ENCODE measurements around the gene DPH5.

DNA sequence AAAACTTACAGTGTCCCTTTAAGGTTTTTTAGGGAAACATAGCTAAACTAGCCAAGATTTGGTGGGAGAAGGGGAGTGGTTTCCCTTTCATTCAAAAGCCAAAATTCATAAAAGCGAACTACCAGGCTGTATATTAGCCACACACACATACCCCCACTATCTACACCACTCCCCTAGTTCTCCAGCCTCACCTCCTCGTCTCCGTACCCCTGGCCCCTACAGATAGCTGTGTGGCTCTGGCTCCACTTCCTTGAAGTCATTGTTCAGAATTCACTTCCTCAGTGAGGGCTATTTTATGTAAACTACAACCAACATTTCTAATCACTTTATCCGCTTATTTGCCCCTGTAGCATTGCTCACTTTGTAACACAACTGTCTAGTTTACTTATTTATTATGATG lies 5.3 kb upstream of the DPH5 start:
- TF ChIP-seq, protein P1, sequence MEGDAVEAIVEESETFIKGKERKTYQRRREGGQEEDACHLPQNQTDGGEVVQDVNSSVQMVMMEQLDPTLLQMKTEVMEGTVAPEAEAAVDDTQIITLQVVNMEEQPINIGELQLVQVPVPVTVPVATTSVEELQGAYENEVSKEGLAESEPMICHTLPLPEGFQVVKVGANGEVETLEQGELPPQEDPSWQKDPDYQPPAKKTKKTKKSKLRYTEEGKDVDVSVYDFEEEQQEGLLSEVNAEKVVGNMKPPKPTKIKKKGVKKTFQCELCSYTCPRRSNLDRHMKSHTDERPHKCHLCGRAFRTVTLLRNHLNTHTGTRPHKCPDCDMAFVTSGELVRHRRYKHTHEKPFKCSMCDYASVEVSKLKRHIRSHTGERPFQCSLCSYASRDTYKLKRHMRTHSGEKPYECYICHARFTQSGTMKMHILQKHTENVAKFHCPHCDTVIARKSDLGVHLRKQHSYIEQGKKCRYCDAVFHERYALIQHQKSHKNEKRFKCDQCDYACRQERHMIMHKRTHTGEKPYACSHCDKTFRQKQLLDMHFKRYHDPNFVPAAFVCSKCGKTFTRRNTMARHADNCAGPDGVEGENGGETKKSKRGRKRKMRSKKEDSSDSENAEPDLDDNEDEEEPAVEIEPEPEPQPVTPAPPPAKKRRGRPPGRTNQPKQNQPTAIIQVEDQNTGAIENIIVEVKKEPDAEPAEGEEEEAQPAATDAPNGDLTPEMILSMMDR (IDR thresholded peaks at IDR 0.05; ENCODE audit: insufficient read depth, low read length, poor library complexity, severe bottlenecking), result no peak
- TF ChIP-seq EZH2phosphoT487 (conservative IDR thresholded peaks at IDR 0.05; ENCODE audit: low read length), result no peak

All from SU-DHL-6 (cell line).